ENCODE results near the gene MBL2.

Gene MBL2

GRCh38 chr10:52771534-52772445, 794 bp downstream of the MBL2 start:
- no peak for ATAC-seq
- DNase-seq: no peak

GRCh38 chr10:52770904-52771303, 1.7 kb downstream of the MBL2 start:
- ATAC-seq: no peak

GRCh38 chr10:52769966-52770365, 2.6 kb downstream of the MBL2 start:
- no peak for DNase-seq
- no peak for ATAC-seq

More at GRCh38 chr10:52770904-52771303, 1.7 kb downstream of the MBL2 start:
- DNase-seq: no peak

- DNase-seq: no peak
- ATAC-seq: no peak
Observed at GRCh38 chr10:52768001-52768532, 4.5 kb downstream of the MBL2 start.

GRCh38 chr10:52762088-52762487, 10.5 kb downstream of the MBL2 start:
- ATAC-seq: no peak

DNA sequence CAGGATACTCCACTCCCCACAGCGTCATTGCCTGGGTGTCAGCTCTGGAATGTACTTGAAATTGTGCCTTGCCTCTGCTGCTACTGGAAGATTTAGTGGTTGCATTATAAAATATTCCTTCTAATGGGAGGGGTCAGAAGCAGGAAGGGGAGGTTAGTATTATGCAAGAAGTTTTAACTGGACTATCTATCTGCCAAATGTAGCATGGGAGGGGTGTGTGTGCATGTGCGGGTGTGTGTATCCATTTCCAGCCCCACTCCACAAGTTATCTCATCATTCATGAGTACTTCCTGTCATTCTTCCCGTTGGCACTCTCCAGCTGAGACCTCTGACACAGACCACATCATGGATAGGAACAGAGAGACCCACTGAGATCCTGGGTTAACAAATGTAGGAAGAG, 13.4 kb downstream of the MBL2 start:
- DNase-seq (no peak), ATAC-seq (no peak)

More at GRCh38 chr10:52762088-52762487, 10.5 kb downstream of the MBL2 start:
- no peak for DNase-seq

GRCh38 chr10:52758406-52758805, 14.2 kb downstream of the MBL2 start:
- ATAC-seq (no peak), DNase-seq (no peak)

GRCh38 chr10:52757773-52758172, 14.8 kb downstream of the MBL2 start:
- DNase-seq: no peak
- ATAC-seq: no peak

DNA sequence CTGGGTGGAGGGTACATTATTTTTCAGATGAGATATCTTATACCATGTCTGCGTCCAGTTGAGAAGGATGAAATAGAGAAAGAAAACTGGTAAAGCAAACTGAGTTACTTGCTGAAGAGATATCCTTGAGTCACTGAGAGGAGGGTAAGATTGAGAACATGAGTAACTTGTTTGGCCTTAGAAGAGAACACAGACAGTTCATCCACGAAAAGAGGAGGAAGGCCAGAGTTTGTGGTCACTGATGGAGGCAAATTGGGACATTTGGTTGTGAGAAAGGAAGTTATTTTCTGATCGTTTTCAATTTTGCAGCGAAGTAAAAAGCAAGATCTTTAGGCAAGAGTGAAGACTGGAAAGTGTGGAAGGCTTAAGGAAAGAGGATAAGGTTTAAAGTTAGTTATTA, 15.6 kb downstream of the MBL2 start:
- DNase-seq (no peak), ATAC-seq (no peak)

DNA sequence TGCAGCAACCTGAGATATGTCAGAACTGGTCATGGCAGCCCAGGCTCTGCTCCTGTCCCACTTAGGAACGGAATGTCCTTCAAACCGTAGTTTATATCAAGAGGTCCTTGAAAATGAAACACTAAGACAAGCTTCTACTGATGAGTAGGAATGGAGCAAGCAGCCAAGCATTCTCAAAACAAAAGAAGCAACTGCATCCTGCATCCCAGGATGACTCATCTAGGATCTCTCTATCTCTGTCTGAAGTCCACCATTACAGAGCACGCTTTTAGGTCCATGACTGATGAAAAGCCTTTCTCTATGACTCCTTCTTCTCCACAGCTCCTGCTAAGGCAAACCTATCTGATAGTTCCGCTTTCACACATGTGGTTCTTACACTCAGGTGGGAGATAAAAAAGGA, 16.3 kb downstream of the MBL2 start:
- DNase-seq: no peak
- no peak for ATAC-seq

- DNase-seq (no peak), ATAC-seq (no peak)
Observed at GRCh38 chr10:52755297-52756062, 17.1 kb downstream of the MBL2 start.

DNA sequence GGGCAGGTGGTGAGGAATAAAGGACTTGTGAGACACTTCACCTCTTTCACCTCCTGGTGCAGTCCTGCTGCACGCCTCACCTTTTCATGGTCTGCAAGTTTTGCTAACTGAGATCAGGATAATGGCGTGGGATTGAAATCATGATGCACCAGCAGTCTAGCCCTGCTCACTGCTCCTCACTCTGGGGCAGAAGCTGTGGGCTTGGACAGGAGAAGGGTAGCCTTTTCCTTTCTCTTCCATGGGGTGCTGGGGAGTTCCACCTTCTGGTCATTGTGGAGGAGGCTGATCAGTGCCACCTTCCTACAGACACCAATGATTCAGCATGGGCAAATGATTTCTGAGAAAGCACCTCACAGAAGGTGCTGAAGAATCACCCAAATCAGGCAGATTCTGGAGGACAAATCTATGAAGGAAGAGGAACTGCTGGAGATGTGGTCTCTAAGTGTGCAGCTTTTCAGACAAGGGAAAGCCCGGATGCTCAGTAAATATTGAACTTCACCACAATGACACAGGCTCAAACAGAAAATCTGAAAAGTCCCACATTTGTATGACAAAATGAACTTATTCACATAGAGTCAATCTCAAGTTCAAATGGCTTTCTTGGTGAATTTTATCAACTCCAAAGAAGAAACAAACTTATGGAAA, 19.7 kb downstream of the MBL2 start:
- no peak for ATAC-seq
- DNase-seq: no peak

GRCh38 chr10:52752261-52752660, 20.3 kb downstream of the MBL2 start:
- no peak for ATAC-seq

GRCh38 chr10:52751337-52751736, 21.2 kb downstream of the MBL2 start:
- ATAC-seq (no peak), DNase-seq (no peak)

More at GRCh38 chr10:52752261-52752660, 20.3 kb downstream of the MBL2 start:
- no peak for DNase-seq

DNA sequence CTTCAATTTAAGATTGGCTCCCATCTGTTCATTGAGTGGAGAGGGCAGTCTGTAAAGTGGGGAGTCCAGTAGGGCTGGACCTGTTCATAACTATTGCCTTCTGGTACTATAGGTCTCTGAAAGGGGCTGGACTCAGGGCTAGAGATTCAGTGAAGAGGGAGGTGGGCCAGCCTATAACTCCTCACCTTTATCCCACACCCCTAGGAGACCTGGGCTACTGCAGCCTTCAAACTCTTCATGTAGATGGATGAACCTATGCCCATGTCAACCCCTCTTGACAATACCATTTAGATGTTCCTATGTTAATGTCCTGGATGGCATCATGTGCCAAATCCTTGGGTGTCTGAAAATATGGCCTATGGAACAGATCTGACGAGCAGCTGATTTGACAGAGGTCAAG, 22.0 kb downstream of the MBL2 start:
- no peak for ATAC-seq
- no peak for DNase-seq

DNA sequence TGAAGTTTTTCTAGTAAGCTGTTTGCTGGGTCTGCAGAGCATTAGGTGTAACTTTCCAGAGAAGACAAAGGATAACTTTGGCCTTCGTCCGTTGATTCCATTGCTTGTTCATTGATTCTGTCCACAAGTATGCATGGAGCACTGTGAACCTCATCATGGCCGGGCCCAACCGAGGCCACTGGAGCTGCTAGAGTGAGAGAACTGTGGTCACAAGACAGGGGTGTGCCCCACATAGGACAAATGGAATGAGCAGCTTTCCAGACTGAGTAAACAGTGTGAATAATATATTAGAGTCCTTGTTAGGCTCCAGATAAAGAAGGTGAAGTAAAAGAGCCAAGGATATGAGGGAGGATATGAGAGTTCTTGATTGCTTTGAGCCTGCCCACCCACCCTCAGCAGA, 24.9 kb downstream of the MBL2 start:
- ATAC-seq: no peak
- DNase-seq: no peak

DNA sequence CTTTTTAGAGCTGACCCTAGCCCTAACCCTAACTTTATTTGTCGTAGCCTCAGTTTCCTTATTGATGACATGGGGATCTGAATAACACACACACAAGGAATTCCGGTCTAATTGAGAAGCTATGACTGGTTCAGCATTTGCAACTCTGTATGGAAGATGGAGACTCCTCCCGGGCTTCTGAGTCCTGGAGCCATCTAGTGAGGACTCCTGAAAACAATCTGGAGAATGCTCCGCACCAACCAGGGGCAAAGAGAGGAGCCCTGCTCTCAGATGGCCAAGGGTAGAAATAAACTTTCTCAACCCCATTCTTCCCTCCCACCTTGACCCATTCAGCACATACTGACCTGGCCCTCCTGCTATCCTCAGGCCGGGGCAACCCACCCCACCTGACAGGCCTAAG, 26.4 kb downstream of the MBL2 start:
- ATAC-seq (no peak), DNase-seq (no peak)

- ATAC-seq (no peak), DNase-seq (no peak)
Observed at GRCh38 chr10:52744057-52744805, 28.4 kb downstream of the MBL2 start.

GRCh38 chr10:52742731-52743130, 29.9 kb downstream of the MBL2 start:
- no peak for ATAC-seq
- DNase-seq: no peak

DNA sequence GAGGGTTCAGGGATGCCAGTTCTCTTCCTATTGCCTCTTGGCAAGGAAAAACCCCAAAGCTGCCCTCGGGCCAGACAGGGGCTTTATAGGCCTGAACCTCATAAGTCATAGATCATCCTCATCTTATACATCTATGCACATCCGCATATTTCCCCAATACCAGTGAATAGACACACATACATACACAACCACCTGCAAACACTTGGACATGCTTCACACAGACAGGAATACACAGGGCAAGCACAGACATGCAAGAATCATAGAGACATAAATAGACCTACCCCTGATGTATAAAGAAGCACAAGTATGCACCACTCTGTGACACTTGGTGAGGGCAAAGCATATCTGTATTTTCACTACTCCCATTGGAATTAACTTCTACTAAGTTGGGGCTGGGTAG, 30.7 kb downstream of the MBL2 start:
- DNase-seq: no peak
- ATAC-seq: no peak

- DNase-seq (peak; percentile 54), ATAC-seq (no peak)
Observed at GRCh38 chr10:52740913-52741675, 31.5 kb downstream of the MBL2 start.
